Measurements from ENCODE around the gene CYB561D1. TPM values are rescaled to one million over a fixed set of nuclear protein-coding genes. Genes with fewer than 3 reads are reported as not detected.

The CYB561D1 gene
- total RNA-seq, 2 donors from 2014 or later, result 9.5 to 16.5 TPM

DNA sequence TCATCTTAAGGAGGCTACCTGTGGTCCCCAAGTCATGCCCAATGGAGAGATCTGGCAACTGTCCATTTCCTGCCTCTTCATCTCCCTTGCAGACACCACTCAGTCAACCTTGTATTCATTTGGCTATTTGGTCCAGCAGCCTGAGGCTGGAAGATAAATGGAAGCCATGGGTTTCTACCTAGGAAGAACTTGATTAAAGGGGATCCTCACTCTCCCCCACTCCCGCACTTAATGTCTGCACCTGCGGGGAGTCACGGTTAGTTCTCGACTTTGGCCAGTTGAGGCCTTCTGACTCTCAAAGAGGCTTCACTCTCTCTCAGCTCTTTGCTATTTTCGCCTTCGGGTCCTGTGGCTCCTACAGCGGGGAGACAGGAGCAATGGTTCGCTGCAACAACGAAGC, 18.6 kb upstream of the CYB561D1 start:
- no peak for ATAC-seq (ENCODE audit: insufficient number of reproducible peaks, low FRiP score, low read depth)
- Histone ChIP-seq H3K27ac (no peak overlapping the region), H3K9me3 (no peaks in the 10 kb centered on the region), H3K27me3 (replicated peaks; ENCODE audit: insufficient read depth) (no peaks in the 10 kb centered on the region), H3K36me3 (peaks cover 3% of the 10 kb centered on the region), H3K4me3 (no peak overlapping the region), H3K4me1 (ENCODE audit: control insufficient read depth in 1 of 2, low read depth in 2 of 2) (no peaks in the 10 kb centered on the region)
- TF ChIP-seq, protein P1, sequence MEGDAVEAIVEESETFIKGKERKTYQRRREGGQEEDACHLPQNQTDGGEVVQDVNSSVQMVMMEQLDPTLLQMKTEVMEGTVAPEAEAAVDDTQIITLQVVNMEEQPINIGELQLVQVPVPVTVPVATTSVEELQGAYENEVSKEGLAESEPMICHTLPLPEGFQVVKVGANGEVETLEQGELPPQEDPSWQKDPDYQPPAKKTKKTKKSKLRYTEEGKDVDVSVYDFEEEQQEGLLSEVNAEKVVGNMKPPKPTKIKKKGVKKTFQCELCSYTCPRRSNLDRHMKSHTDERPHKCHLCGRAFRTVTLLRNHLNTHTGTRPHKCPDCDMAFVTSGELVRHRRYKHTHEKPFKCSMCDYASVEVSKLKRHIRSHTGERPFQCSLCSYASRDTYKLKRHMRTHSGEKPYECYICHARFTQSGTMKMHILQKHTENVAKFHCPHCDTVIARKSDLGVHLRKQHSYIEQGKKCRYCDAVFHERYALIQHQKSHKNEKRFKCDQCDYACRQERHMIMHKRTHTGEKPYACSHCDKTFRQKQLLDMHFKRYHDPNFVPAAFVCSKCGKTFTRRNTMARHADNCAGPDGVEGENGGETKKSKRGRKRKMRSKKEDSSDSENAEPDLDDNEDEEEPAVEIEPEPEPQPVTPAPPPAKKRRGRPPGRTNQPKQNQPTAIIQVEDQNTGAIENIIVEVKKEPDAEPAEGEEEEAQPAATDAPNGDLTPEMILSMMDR (IDR thresholded peaks at IDR 0.05), result no peak
- no peak for DNase-seq (ENCODE audit: low spot score)

DNA sequence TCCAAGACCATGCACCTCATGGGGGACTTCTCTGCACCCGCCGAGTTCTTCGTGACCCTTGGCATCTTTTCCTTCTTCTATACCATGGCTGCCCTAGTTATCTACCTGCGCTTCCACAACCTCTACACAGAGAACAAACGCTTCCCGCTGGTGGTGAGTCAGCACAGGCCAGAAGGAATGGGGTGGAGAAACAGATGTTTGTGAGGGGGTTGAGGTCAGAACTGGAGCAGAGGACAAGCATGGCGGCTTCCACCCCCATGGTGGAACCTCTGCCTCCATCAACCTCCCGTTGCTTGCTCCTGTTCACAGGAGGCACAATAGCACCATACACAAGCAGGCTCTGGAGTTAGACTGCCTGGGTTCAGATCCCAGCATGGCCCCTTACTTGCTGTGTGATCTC, 17.1 kb upstream of the CYB561D1 start:
- H3K4me1 ChIP-seq (ENCODE audit: control insufficient read depth in 1 of 2, low read depth in 2 of 2), result no peaks in the 10 kb centered on the region
- no peak for ATAC-seq (ENCODE audit: insufficient number of reproducible peaks, low FRiP score, low read depth)
- no peak overlapping the region for H3K27ac ChIP-seq
- no peak for DNase-seq (ENCODE audit: low spot score)
- TF ChIP-seq, protein P1 (IDR thresholded peaks at IDR 0.05), result no peak
- H3K36me3 ChIP-seq, result peaks cover 3% of the 10 kb centered on the region
- H3K9me3 ChIP-seq, result no peaks in the 10 kb centered on the region
- H3K4me3 ChIP-seq, result no peak overlapping the region
- H3K27me3 ChIP-seq (replicated peaks; ENCODE audit: insufficient read depth), result no peaks in the 10 kb centered on the region

DNA sequence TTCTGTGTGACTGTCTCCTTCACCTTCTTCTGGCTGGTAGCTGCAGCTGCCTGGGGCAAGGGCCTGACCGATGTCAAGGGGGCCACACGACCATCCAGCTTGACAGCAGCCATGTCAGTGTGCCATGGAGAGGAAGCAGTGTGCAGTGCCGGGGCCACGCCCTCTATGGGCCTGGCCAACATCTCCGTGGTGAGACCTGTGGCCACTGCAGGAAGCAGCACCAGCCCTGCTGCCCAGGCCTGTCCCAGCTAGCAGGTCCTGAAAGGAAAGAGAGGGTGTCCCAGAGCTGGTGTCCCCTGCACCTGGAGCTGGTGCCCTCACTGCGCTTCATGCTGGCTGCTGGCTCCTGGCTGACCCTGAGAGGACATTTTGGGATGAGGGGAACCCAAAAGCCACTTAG, 16.1 kb upstream of the CYB561D1 start:
- Histone ChIP-seq H3K36me3 (peaks cover 3% of the 10 kb centered on the region), H3K9me3 (no peaks in the 10 kb centered on the region), H3K27me3 (replicated peaks; ENCODE audit: insufficient read depth) (no peaks in the 10 kb centered on the region), H3K27ac (no peak overlapping the region), H3K4me1 (ENCODE audit: control insufficient read depth in 1 of 2, low read depth in 2 of 2) (peaks cover under 1% of the 10 kb centered on the region in 2 donors), H3K4me3 (no peak overlapping the region)
- ATAC-seq (ENCODE audit: insufficient number of reproducible peaks, low FRiP score, low read depth), result no peak
- TF ChIP-seq, protein P1 (IDR thresholded peaks at IDR 0.05), result no peak
- no peak for DNase-seq (ENCODE audit: low spot score)

DNA sequence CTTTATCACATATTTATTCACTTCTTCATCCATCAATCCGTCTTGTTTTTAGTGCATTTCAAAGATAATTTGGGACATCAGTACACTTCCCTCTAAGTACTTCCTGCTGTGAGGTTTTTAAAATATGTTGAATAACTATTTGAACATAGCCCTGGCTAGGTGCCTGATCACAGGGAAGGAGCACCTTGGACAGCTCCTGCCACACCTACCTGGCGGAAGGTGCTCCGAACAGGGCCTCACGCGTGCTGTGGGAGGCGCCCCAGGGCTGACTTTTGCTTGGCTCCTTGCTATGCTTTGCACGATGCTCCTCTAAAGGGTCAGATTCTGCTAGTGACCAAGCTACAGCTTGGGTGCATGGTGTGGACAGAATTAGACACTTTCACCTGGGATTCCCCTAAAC, 15.1 kb upstream of the CYB561D1 start:
- H3K4me1 ChIP-seq (ENCODE audit: control insufficient read depth in 1 of 2, low read depth in 2 of 2), result peaks cover 3 to 7% of the 10 kb centered on the region in 2 donors
- no peaks in the 10 kb centered on the region for H3K27me3 ChIP-seq (replicated peaks; ENCODE audit: insufficient read depth)
- no peak for DNase-seq (ENCODE audit: low spot score)
- peaks cover 3% of the 10 kb centered on the region for H3K36me3 ChIP-seq
- H3K27ac ChIP-seq, result no peak overlapping the region
- TF ChIP-seq, protein P1 (IDR thresholded peaks at IDR 0.05), result no peak
- H3K9me3 ChIP-seq, result no peaks in the 10 kb centered on the region
- no peak for ATAC-seq (ENCODE audit: insufficient number of reproducible peaks, low FRiP score, low read depth)
- H3K4me3 ChIP-seq, result no peak overlapping the region

- Histone ChIP-seq H3K36me3 (peaks cover 3% of the 10 kb centered on the region), H3K27me3 (replicated peaks; ENCODE audit: insufficient read depth) (no peaks in the 10 kb centered on the region), H3K9me3 (no peaks in the 10 kb centered on the region), H3K4me1 (ENCODE audit: control insufficient read depth in 1 of 2, low read depth in 2 of 2) (peaks cover 3 to 9% of the 10 kb centered on the region in 2 donors), H3K27ac (no peak overlapping the region), H3K4me3 (no peak overlapping the region)
- TF ChIP-seq, protein P1 (IDR thresholded peaks at IDR 0.05), result no peak
- DNase-seq (ENCODE audit: low spot score) (no peak), ATAC-seq (ENCODE audit: insufficient number of reproducible peaks, low FRiP score, low read depth) (no peak)
These were observed 14.6 kb upstream of the CYB561D1 start for GRCh38 chr1:109479311-109479710.

Measured in thoracic aorta (tissue), 2 donors.